ENCODE data around the gene FANCC. TPM values are rescaled to one million over a fixed set of nuclear protein-coding genes. Genes with fewer than 3 reads are reported as not detected.

The FANCC gene
- total RNA-seq, 3 donors from 2014 or later (not counting 1 experiment from before 2014, with no cell fraction given), result 9.9 to 18.9 (median 12.8) TPM

- Mint-ChIP-seq H3K36me3 (no peaks in the 10 kb centered on the region), H3K4me3 (no peak overlapping the region), H3K9me3 (no peaks in the 10 kb centered on the region), H3K27ac (no peak overlapping the region), H3K27me3 (ENCODE audit: low read depth in 2 of 2) (no peaks in the 10 kb centered on the region), H3K4me1 (no peaks in the 10 kb centered on the region)
- H3K9me3 ChIP-seq (ENCODE audit: control insufficient read depth, insufficient read depth, low read length), result no peaks in the 10 kb centered on the region
- no peak overlapping the region for H3K4me3 ChIP-seq (ENCODE audit: low read length)
- H3K27ac ChIP-seq (ENCODE audit: low read length), result no peak overlapping the region
- intact Hi-C loops (cut with micrococcal nuclease), result no loop called here
- H3K27me3 ChIP-seq (ENCODE audit: control insufficient read depth, insufficient read depth, low read length), result no peaks in the 10 kb centered on the region
- no peak for TF ChIP-seq CTCF (IDR thresholded peaks at IDR 0.05)
- ATAC-seq (no peak), DNase-seq (no peak)
- H3K36me3 ChIP-seq (ENCODE audit: control insufficient read depth, insufficient read depth, low read length), result no peaks in the 10 kb centered on the region
- WGBS (ENCODE audit: insufficient coverage), result 92% methylated on average over 2 of the region's 3 CpGs
- H3K4me1 ChIP-seq (ENCODE audit: control insufficient read depth, insufficient read depth, low read length), result no peaks in the 10 kb centered on the region
These were observed 139.9 kb downstream of the FANCC start for GRCh38 chr9:95177617-95178016.

- TF ChIP-seq CTCF (IDR thresholded peaks at IDR 0.05), result no peak
- H3K4me1 ChIP-seq (ENCODE audit: control insufficient read depth, insufficient read depth, low read length), result no peaks in the 10 kb centered on the region
- no peaks in the 10 kb centered on the region for H3K9me3 ChIP-seq (ENCODE audit: control insufficient read depth, insufficient read depth, low read length)
- Mint-ChIP-seq H3K9me3 (no peaks in the 10 kb centered on the region), H3K27ac (no peak overlapping the region), H3K27me3 (ENCODE audit: low read depth in 2 of 2) (no peaks in the 10 kb centered on the region), H3K4me1 (no peaks in the 10 kb centered on the region), H3K4me3 (no peak overlapping the region), H3K36me3 (no peaks in the 10 kb centered on the region)
- intact Hi-C loops (cut with micrococcal nuclease), result no loop called here
- no peak overlapping the region for H3K27ac ChIP-seq (ENCODE audit: low read length)
- ATAC-seq (no peak), DNase-seq (no peak)
- no peaks in the 10 kb centered on the region for H3K27me3 ChIP-seq (ENCODE audit: control insufficient read depth, insufficient read depth, low read length)
- H3K36me3 ChIP-seq (ENCODE audit: control insufficient read depth, insufficient read depth, low read length), result no peaks in the 10 kb centered on the region
- H3K4me3 ChIP-seq (ENCODE audit: low read length), result no peak overlapping the region
- WGBS (ENCODE audit: insufficient coverage), result 96% methylated on average over 2 of the region's 4 CpGs
These were observed 140.7 kb downstream of the FANCC start for GRCh38 chr9:95176755-95177319.

GRCh38 chr9:95175523-95175922 lies 142.0 kb downstream of the FANCC start:
- Histone ChIP-seq H3K36me3 (ENCODE audit: control insufficient read depth, insufficient read depth, low read length) (no peaks in the 10 kb centered on the region), H3K9me3 (ENCODE audit: control insufficient read depth, insufficient read depth, low read length) (no peaks in the 10 kb centered on the region), H3K27me3 (ENCODE audit: control insufficient read depth, insufficient read depth, low read length) (no peaks in the 10 kb centered on the region), H3K4me3 (ENCODE audit: low read length) (no peak overlapping the region), H3K4me1 (ENCODE audit: control insufficient read depth, insufficient read depth, low read length) (no peaks in the 10 kb centered on the region), H3K27ac (ENCODE audit: low read length) (no peak overlapping the region)
- no peaks in the 10 kb centered on the region for H3K4me1 Mint-ChIP-seq
- no peaks in the 10 kb centered on the region for H3K27me3 Mint-ChIP-seq (ENCODE audit: low read depth in 2 of 2)
- no peak for TF ChIP-seq CTCF (IDR thresholded peaks at IDR 0.05)
- WGBS (ENCODE audit: insufficient coverage), result 97% methylated on average over 8 of the region's 8 CpGs
- ATAC-seq, result no peak
- DNase-seq, result no peak
- H3K9me3 Mint-ChIP-seq, result no peaks in the 10 kb centered on the region
- no peak overlapping the region for H3K4me3 Mint-ChIP-seq
- H3K36me3 Mint-ChIP-seq, result no peaks in the 10 kb centered on the region
- H3K27ac Mint-ChIP-seq, result no peak overlapping the region
- intact Hi-C loops (cut with micrococcal nuclease), result no loop called here

GRCh38 chr9:95174038-95174437 lies 143.5 kb downstream of the FANCC start:
- WGBS (ENCODE audit: insufficient coverage), result no CpG with 5 or more reads among the region's 1 CpG
- intact Hi-C loops (cut with micrococcal nuclease), result no loop called here

More at GRCh38 chr9:95174038-95174437, 143.5 kb downstream of the FANCC start:
- no peaks in the 10 kb centered on the region for H3K27me3 ChIP-seq (ENCODE audit: control insufficient read depth, insufficient read depth, low read length)
- H3K36me3 Mint-ChIP-seq, result no peaks in the 10 kb centered on the region
- no peaks in the 10 kb centered on the region for H3K4me1 Mint-ChIP-seq
- no peaks in the 10 kb centered on the region for H3K27me3 Mint-ChIP-seq (ENCODE audit: low read depth in 2 of 2)
- H3K4me3 Mint-ChIP-seq, result no peak overlapping the region
- H3K27ac ChIP-seq (ENCODE audit: low read length), result no peak overlapping the region
- DNase-seq, result no peak
- no peaks in the 10 kb centered on the region for H3K9me3 Mint-ChIP-seq
- no peaks in the 10 kb centered on the region for H3K9me3 ChIP-seq (ENCODE audit: control insufficient read depth, insufficient read depth, low read length)
- no peaks in the 10 kb centered on the region for H3K36me3 ChIP-seq (ENCODE audit: control insufficient read depth, insufficient read depth, low read length)
- ATAC-seq, result no peak
- no peak overlapping the region for H3K27ac Mint-ChIP-seq
- no peaks in the 10 kb centered on the region for H3K4me1 ChIP-seq (ENCODE audit: control insufficient read depth, insufficient read depth, low read length)
- no peak for TF ChIP-seq CTCF (IDR thresholded peaks at IDR 0.05)
- no peak overlapping the region for H3K4me3 ChIP-seq (ENCODE audit: low read length)

All from natural killer cell (primary cell).